HG03108 (cell line): ENCODE results near the gene FBN2.
"Not testable (repeated sequence)": the region's sequence is repeated elsewhere in the genome, so short reads cannot be mapped to it uniquely, and the experiment has no call there.

Experiments used
- ATAC-seq: cut with Tn5 transposase; IDR thresholded peaks from one replicate; pipeline ENCODE4 v1.9.1; 2021; ENCODE audit warnings: moderate library complexity; ENCODE audit not compliant: unreplicated experiment

Gene FBN2

GRCh38 chr5:128480158-128480557 lies 57.9 kb downstream of the FBN2 start:
- ATAC-seq, result no peak

GRCh38 chr5:128478386-128479368 lies 59.4 kb downstream of the FBN2 start:
- ATAC-seq, result no peak

GRCh38 chr5:128477944-128478343 lies 60.1 kb downstream of the FBN2 start:
- ATAC-seq, result no peak

GRCh38 chr5:128475693-128476092 lies 62.4 kb downstream of the FBN2 start:
- no peak for ATAC-seq

- no peak for ATAC-seq
Observed at GRCh38 chr5:128472919-128473318, 65.1 kb downstream of the FBN2 start.

- no peak for ATAC-seq
Observed at GRCh38 chr5:128472036-128472435, 66.0 kb downstream of the FBN2 start.

GRCh38 chr5:128470663-128471062 lies 67.4 kb downstream of the FBN2 start:
- ATAC-seq, result no peak

- no peak for ATAC-seq
Observed at GRCh38 chr5:128469912-128470311, 68.1 kb downstream of the FBN2 start.

GRCh38 chr5:128466980-128467379 lies 71.1 kb downstream of the FBN2 start:
- no peak for ATAC-seq

GRCh38 chr5:128466554-128466953 lies 71.5 kb downstream of the FBN2 start:
- no peak for ATAC-seq

GRCh38 chr5:128464596-128464995 lies 73.4 kb downstream of the FBN2 start:
- no peak for ATAC-seq

- no peak for ATAC-seq
Observed at GRCh38 chr5:128462330-128462729, 75.7 kb downstream of the FBN2 start.

- not testable (repeated sequence) for ATAC-seq
Observed at GRCh38 chr5:128457147-128457915, 80.7 kb downstream of the FBN2 start.

GRCh38 chr5:128455841-128456361 lies 82.1 kb downstream of the FBN2 start:
- ATAC-seq, result no peak

- ATAC-seq, result no peak
Observed at GRCh38 chr5:128453121-128453520, 84.9 kb downstream of the FBN2 start.

GRCh38 chr5:128447224-128447623 lies 90.8 kb downstream of the FBN2 start:
- not testable (repeated sequence) for ATAC-seq

GRCh38 chr5:128441941-128442350 lies 96.1 kb downstream of the FBN2 start:
- no peak for ATAC-seq

- no peak for ATAC-seq
Observed at GRCh38 chr5:128441165-128441564, 96.9 kb downstream of the FBN2 start.

GRCh38 chr5:128436749-128437188 lies 101.3 kb downstream of the FBN2 start:
- no peak for ATAC-seq

GRCh38 chr5:128435861-128436260 lies 102.2 kb downstream of the FBN2 start:
- no peak for ATAC-seq

GRCh38 chr5:128434993-128435392 lies 103.1 kb downstream of the FBN2 start:
- ATAC-seq, result no peak
